HG02571 (cell line): Measurements from ENCODE around the gene INSR.
"Not testable (repeated sequence)": the region's sequence is repeated elsewhere in the genome, so short reads cannot be mapped to it uniquely, and the experiment has no call there.

ENCODE experiments used
- ATAC-seq: cut with Tn5 transposase; IDR thresholded peaks from one replicate; pipeline ENCODE4 v1.9.1; 2021; ENCODE audit warnings: mild to moderate bottlenecking, moderate library complexity; ENCODE audit not compliant: unreplicated experiment

Gene INSR

GRCh38 chr19:7149956-7150705 lies 144.1 kb downstream of the INSR start:
- ATAC-seq, result no peak

GRCh38 chr19:7147119-7147675 lies 147.0 kb downstream of the INSR start:
- ATAC-seq, result not testable (repeated sequence)

- ATAC-seq, result not testable (repeated sequence)
These were observed 148.1 kb downstream of the INSR start for GRCh38 chr19:7146086-7146485.

- ATAC-seq, result no peak
These were observed 148.7 kb downstream of the INSR start for GRCh38 chr19:7145494-7145893.

GRCh38 chr19:7142771-7143170 lies 151.4 kb downstream of the INSR start:
- no peak for ATAC-seq

- ATAC-seq, result no peak
These were observed 154.1 kb downstream of the INSR start for GRCh38 chr19:7140137-7140536.

GRCh38 chr19:7139095-7139494 lies 155.1 kb downstream of the INSR start:
- ATAC-seq, result no peak

GRCh38 chr19:7138402-7138801 lies 155.8 kb downstream of the INSR start:
- no peak for ATAC-seq

- ATAC-seq, result no peak
These were observed 157.1 kb downstream of the INSR start for GRCh38 chr19:7137120-7137519.

- no peak for ATAC-seq
These were observed 162.2 kb downstream of the INSR start for GRCh38 chr19:7132054-7132453.

- ATAC-seq, result no peak
These were observed 164.2 kb downstream of the INSR start for GRCh38 chr19:7130043-7130442.

GRCh38 chr19:7126132-7126531 lies 168.1 kb downstream of the INSR start:
- no peak for ATAC-seq

- ATAC-seq, result no peak
These were observed 169.0 kb downstream of the INSR start for GRCh38 chr19:7125221-7125620.

- ATAC-seq, result no peak
These were observed 169.4 kb downstream of the INSR start for GRCh38 chr19:7124782-7125181.

- ATAC-seq, result no peak
These were observed 171.5 kb downstream of the INSR start for GRCh38 chr19:7122701-7123100.

GRCh38 chr19:7120499-7120898 lies 173.7 kb downstream of the INSR start:
- ATAC-seq, result no peak

- no peak for ATAC-seq
These were observed 174.6 kb downstream of the INSR start for GRCh38 chr19:7119582-7119981.

GRCh38 chr19:7117248-7117647 lies 177.0 kb downstream of the INSR start:
- no peak for ATAC-seq

GRCh38 chr19:7115721-7116120 lies 178.5 kb downstream of the INSR start:
- ATAC-seq, result no peak

GRCh38 chr19:7113233-7113632 lies 181.0 kb downstream of the INSR start:
- no peak for ATAC-seq

GRCh38 chr19:7112675-7113074 lies 181.5 kb downstream of the INSR start:
- ATAC-seq, result no peak

- no peak for ATAC-seq
These were observed 184.4 kb downstream of the INSR start for GRCh38 chr19:7109678-7110289.
